GM19351 (cell line): ENCODE data around the gene MT1HL1.

Source experiments
- ATAC-seq: cut with Tn5 transposase; IDR thresholded peaks from one replicate; pipeline ENCODE4 v1.9.1; 2021; ENCODE audit warnings: mild to moderate bottlenecking, moderate library complexity; ENCODE audit not compliant: unreplicated experiment

The MT1HL1 gene

DNA sequence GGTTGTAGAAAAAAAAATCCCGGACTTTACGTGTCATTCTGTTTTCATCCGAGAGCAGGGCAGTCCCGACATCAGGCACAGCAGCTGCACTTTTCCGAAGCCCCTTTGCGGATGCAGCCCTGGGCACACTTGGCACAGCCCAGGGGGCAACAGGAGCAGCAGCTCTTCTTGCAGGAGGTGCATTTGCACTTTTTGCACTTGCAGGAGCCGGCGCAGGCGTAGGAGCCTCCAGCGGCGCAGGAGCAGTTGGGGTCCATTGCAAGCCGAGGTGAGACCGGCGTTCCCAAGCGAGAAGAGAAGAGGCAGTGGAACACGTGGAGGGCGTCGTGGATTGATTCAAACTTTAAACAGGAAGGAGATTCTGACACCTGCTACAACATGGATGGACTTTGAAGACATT is at the start of gene MT1HL1:
MT1HL1 (minus strand) TSS at position 326 of the 400 bp plus-strand sequence; CDS start at position 257, 69 bp downstream.
- no peak for ATAC-seq

DNA sequence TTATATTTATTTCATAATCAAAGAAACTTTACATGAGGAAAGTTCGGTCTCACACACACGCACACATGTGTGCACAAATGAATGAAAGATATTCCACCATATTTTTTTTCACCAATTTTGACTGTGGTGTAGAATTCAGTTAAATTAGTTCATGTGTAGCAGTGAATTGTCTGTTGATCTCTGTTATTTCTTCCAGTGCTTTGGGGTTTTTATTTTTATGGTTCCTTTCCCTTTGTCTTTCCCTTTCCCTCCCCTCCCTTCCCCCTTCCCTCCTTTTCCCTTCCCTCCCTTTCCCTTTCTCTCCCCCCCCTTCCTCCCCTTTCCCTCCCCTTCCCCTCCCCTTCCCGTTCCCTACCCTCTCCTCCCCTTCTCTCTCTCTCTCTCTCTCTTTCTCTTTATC is 46.7 kb upstream of the MT1HL1 start:
- no peak for ATAC-seq

DNA sequence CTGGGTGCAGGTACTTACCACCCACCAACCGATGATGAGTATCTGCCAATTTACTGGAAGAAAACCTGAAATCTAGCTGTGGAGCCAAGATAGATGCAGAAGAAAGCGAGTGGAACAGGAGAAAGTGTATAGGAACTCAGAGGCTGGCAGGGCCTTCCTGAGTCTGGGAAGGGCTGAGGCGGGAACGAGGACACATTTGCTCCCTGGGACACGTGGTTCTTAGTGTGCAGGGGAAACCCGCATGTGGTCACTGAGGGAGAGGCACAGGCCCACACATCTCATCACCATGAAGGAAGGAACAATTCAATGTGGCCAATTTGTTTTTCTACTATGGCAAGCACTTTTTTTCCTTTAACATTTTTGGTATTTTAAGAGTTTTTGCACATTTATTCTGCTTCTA is 45.9 kb upstream of the MT1HL1 start:
- ATAC-seq: no peak

DNA sequence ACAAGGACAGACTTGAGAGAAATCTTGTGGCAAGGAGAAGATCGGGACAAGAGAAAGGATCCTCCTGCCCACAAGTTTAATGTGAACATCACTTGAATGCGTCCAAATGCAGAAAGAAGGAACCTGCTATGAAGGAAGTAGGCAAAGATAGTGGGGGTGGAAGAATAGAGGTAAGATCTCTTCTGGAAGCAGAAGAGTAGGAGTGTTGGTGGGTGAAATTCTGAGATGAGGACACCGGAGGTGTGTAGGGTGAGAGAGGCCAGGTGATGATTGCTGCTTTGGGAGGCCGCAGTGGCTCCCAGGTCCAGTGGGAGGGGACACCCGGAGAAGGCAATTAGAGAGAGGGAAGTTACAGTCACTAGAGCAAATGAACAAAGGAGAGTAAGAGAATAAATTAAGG is 44.6 kb upstream of the MT1HL1 start:
- ATAC-seq: no peak

DNA sequence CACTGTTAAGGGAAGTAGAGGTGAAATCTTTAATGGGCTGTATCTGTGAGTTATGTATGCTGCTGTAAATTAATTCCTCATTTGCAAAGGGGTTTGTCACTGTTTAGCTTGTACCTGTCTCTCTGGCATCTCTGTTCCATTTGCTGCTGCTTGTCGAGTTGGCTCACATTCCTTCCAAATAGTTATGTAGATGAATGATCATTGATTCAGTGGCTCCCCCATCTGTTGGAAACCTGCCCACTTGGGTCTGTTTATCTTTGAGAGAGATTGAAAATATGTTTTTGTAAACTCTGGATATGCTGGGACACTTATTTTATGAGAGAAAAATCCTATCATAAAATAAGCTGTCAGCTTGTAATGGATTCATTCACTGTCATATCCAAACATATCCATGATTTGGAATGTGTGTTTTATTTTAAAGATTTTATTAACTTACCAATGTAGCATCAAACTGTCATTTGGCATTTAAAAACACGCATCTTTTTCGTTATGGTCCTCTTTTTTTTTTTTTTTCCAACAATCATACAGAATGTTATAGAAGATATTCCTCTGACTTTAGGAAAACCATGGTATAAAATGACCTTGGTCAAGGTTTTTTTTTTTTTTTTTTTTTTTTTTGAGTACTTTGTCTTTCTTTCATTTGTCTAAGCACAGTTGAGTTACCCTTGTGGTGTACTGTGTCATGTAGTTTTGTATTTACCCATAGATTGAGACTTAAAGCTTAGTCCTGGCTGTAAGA is 41.2 kb upstream of the MT1HL1 start:
- no peak for ATAC-seq

DNA sequence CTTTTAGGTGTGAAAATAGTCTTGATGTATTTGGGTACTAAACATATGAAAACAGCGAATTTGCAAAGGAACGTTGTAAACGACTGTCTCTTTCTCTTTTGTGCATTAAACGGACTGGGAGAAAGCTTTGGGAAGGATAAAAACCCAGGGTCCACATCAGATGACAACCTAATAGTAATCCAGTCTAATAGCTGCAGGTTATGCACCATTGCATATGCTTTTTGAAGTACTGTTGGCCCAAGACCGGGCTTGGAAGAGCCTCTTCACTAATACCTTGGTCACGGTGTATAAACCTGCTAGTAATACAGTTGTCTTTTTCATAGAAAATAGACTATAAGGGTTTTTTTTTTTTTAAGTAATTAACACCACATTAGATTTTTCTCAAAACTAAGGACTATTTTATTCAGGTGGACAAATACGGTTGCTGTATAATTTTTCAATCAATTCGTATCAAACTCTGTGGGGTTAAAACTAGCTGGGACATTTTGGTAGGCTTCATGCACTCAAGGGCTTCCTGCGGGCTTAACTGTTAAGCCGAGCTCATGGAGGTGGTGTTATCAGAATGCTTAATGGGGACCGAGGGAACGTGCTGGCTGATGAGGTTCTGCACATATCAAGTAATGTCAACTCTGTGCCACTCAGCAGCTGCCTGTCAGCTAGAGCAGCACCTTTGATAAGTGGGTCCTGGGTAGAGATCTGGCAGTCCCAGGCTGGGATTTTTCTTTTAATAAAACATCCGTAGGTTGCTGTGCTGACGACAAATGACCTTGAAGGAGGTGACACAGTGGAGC is 39.8 kb upstream of the MT1HL1 start:
- ATAC-seq: no peak

DNA sequence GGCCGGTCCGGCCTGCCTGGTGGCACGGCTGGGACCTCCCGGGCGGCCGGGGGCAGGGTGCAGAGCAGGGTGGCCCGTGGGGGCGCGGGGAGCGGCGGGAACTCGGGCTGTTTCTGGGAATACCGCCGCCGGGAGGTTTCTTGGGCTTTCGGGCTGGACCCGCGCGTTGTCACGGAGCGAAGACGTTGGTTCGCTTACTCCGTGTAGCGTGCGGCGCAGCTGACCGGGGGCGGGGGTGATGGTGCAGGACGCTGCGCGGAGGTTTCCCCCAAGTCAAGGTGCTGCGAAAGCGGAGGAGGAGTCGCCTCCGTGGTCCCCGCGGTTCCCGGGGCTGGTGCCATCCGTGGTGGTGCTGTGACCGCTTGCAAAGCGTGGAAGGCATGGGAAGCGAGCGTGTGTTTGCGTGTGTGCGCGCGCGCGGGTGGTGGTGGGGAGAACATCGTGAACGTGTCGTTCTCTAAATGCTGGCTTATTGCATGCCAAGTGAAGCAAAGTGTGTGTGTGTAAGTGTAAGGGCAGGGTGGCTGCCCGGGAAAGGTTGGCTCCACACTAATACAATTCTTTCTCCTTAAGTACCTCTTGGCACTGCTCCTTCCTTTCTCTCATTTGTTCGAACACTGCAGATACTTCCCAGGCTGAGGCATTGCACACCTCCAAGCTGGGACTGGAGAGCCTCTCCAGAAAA is 38.8 kb upstream of the MT1HL1 start:
- no peak for ATAC-seq

DNA sequence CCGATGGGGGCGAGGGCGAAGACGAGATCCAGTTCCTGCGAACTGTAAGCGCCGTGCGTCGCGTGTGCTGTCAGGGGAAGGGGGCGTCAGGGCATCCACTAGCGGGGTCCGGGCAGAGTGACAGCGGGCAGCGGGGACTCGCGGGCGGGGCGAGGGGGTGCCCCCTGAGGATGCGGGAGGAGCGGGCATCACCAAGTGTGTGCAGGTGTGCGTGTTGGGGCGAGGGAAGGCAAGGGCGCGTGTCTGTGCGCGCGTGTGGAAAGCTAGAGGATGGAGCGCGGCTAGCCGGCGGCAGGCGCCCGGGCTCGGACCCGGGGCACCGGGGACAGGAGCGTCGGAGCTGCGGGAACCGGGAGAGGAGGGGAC is 38.3 kb upstream of the MT1HL1 start:
- peak; percentile 9 for ATAC-seq

DNA sequence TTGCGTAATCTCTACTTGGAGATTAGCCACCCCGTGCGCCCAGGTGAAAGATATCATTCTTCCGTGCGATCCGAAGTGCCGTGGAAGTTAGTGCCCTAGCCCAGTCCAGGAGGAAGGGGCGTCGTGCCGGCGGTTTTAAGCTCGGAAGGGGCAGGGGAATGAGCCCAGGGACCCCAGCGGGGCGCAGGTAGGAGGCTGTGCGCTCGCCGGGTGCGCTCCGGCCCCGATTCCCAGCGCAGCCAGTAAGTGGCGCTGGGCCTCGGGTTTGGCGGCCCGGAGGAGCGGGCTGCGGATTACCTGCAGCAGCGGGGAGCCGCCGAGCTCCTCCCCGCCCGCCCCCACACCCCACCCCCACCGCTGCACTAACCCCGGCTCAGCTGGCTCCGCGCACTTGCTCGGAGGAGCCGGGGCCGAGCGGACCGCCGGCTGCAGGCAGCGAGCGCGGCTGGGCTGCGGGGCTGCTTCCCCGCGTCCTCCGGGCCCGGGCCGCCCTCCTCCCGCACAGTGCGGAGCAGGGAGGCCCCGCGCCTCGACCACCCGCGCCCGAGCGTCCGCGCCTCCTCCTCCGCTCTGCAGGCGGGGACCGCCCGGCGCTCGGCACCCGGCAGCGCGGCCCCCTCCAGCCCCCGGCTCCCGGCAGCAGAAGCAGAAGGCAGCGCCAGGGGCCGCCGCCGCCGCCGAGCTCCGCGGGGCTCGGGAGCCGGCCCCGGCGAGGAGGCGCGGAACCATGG is 37.7 kb upstream of the MT1HL1 start, which contains the start of gene RYR2:
RYR2 (plus strand) TSS at position 390 of the 731 bp plus-strand sequence; CDS start at position 728, 338 bp downstream.
- peak; percentile 62 for ATAC-seq

DNA sequence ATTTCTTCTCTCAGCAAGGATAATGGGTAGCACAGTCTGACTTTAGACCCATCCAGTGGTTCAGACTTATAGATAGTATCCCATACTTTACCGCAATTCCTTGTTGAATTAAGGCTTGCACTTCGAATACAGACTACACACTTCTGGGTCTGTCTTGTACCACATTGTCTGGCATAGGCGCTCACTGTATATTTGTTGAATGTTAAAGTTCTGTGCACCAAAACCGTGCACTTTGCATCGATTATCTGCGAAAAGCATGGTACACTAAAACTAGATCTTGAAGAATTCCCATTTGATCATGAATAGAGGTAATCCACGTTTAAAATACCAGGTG is 37.2 kb upstream of the MT1HL1 start:
- ATAC-seq: no peak

DNA sequence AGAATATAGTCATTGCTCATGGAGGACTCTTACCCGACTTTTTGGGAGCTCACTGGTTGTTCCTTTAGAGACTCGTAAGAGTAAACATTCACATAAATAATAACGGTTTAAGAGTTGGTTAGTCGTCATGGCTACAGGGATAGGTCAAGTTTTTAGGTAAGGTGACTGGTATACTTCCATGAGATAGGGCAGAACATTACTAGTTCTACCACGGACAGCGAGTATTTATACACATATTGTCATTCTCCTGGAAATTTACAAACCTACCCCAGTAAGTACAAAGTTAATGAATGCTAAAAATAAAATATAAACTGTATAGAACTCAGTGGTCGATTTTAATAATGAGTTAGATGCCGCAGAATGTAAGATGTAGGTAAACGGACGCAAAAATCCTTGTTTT is 36.6 kb upstream of the MT1HL1 start:
- no peak for ATAC-seq

DNA sequence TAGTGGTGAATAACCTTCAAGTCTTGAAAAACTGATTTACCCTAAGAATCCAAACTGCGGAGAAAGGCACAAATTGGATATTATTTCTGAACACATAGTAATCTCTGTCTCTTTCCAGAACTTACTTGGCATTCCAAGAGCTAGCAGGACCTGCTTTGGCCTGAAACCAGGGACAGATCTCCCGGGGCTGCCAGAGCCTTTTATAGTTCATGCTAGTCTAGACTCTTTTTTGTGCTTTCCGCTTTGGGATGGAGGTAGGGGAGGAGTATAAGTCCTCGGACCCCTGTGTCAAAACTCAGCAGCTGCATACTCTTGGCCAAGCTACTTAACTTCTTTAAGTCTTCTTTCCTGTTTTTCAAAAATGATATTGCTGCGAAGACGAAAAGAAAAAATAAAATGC is 34.0 kb upstream of the MT1HL1 start:
- ATAC-seq: no peak

DNA sequence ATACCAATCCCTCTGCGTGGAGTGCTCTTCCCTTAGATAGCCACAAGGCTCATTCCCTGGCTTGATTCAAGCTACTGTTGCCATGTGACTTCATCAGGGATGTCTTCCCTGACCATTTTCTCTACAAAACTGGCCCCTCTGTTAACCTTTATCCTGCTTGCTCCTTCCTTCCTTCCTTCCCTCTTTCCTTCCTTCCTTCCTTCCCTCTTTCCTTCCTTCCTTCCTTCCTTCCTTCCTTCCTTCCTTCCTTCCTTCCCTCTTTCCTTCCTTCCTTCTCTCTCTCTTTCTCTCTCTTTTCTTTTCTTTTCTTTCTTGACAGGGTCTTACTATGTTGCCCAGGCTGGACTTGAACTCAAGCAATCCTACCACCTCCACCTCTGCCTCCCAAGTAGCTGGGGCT is 31.5 kb upstream of the MT1HL1 start:
- no peak for ATAC-seq

DNA sequence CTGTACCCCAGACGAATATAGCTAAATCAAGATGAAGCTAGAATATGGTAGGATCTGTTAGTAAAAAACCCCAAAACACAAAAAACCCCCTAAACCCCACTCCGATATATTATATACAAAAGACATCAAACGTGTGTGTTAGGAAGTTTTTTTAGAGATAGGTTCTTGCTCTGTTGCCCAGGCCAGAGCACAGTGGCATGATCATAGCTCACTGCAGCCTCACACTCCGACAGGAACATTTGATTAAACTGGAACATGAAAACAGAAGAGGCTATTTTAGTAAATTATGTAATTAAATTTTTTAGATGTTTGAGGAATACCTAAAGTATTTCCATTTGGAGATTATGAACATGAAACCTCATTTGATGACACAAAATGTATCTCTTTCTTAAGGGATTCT is 29.6 kb upstream of the MT1HL1 start:
- ATAC-seq: no peak

DNA sequence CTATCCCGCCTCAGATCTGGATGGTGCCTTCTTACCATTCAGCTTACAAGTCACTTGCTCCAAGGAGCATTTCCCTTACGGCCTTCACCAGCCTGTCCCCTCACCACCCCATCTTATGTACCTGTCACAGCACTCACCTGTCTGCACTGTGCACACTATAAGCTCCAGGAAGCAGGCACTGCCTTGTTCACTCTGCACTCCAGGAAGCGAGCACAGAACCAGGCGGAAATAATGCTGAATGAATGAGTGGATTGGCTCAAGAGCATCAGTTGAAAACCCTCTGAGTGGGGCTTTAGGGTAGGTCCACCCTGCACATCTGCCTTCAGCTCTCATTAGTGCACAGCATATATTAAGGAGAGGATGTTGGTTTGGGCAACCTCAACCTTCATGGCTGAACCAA is 28.8 kb upstream of the MT1HL1 start:
- ATAC-seq: no peak

DNA sequence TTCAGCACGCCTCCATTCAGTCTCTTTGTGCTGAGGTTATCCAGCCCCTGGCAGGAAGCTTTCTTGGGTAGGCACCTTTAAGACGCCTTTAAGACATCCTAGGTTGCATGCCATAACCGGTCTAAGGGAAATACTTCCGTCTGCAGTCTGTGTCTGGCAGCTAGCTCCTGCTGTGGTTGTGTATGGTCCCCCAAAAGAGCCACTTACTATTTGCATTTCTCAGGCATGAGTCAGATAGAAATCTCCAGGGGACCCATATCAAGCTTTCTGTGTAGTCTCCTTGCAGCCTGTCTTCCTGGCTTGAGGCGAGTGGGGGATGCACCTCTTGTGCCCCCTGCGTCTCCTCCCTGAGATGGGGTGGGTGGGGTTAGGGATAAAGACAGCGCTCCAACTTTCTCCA is 27.8 kb upstream of the MT1HL1 start:
- ATAC-seq: peak; percentile 92

DNA sequence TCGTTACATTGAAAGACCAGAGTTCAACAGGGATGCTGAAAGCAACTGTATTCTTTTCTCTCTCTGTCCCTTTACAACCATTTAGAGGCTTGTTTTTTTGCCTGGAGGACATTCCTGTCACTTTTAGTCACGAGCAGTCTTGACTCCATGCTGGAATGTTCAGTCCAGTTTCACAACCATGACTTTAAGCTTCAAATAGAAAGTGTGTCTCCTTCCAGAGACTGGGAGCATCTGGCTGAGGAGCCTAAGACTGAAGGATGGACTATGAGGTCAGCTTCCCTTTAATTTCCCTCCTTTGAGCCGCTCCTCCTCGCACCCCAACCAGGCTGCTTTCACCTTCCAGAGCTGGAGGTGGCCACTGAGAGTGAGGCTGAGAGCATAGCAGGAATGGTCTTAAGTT is 27.2 kb upstream of the MT1HL1 start:
- no peak for ATAC-seq

DNA sequence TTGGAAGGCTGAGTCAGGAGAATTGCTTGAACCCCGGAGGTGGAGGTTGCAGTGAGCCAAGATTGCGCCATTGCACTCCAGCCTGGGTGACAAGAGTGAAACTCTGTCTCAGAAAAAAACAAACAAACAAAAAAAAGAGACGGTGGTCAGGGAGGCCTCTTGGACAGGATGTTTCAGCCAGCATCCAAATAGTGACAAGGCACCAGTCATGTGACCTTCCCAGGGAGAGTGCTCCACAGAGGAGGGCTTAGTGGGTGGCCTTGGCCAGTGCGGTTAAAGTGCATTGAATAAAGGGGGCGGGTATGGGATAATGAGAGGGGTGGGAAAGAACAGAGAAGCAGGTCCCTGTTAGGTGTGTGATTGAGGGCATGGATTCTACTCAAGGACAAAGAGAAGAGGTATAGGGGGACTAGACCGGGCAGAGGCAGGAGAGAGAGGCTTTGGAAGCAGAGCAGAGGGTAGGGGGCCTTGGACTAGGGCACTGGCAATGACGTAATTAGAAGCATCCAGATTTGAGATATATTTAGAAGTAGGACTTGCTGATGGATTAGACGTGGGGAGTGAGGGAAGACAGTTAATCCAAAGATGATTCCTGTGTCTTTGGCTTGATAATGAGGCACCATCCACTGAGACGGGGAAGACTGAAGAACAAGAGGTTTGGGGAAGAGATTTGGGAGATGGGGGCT is 25.8 kb upstream of the MT1HL1 start:
- no peak for ATAC-seq

DNA sequence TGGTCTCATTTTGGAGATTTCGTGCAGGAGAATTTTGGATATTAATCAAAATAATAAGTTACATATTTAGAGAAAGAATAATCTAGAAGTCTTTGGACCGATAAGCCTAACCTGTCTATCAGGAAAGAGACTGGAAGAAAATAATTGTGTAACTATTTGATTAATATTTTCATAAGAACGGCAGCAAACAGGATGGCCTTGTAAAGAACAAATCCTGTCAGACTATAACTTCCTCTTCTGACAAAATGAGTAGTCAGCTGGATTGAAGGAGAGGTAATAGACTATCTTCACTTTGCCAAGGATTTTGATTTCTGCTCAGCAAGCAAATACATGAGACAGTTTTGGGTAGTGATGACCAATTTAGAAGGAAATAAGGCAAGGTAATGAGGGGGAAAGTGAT is 25.0 kb upstream of the MT1HL1 start:
- no peak for ATAC-seq

DNA sequence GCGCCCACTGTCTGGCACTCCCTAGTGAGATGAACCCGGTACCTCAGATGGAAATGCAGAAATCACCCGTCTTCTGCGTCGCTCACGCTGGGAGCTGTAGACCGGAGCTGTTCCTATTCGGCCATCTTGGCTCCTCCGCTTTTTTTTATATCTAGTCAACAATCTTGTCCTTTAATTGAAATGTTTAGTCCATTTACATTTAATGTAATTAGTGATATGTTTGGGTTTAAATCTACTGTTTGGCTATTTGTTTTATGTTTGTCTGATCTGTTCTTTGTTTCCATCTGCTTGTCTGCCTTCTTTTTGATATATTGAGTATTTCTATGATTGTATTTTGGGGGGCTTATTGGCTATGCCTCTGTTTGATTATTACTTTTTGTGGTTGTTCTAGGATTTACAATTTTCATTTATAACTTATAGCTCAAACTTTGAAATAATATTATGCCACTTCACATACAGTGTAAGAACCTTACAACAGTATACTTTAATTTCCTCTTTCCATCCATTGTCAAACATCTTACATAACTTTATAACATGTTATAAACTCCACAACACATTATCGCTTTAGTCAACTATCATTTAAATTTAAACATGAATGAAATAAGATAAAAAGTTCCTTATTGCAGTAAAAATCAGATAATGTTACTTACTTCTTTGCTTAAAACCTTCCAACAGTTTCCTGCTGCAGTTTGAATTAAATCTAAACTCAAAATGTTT is 21.3 kb upstream of the MT1HL1 start:
- no peak for ATAC-seq
